ENCODE measurements around the gene VAV2.
A peak's percentile ranks its signal among the peaks of the same experiment; 100 is the strongest.

The VAV2 gene

DNA sequence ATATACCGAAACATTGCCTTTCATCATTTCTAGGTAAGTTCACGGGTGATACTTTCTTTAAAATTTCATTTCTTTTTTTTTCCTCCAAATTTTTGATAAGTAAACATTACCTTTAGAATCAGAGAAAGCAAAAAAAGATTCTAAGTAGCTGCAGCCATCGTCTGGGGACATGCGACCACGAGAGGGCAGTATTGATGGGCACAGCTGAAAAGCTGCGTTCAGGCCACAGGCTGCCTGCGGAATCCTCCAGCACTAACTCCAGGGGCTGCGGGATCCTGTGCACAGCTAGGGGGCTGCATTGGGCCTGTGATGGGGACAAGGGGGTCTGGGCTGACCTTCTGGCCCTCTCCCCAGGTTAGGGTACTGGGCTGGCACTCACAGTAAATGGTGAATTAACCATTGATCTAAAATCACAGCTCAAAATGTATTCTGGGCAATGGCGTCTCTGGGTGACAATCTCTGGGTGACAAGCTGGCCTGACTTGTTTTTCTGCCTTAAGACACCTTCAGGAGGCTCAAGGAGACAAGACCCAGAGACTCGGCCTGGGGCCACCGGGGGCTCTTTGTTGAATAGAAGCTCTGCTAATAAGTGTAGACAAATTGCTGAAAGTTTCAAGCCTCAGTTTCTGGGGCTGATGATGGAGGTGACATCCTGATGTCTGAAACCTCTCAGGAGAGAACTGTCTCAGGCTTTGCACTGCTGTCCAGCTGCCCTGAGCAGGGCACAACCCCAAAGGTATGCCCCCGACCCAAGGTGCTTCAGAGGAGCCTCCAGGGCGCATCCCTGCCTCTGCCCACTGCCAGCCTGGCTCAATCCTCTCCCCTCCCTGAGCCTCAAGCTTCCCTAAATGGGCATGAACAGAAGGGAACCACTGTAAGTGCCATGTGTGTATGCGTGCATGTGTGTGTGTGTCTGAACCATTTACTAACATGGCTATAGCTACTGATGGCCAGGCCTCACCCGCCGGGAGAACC is 209.7 kb downstream of the VAV2 start:
- in situ Hi-C loops (cut with MboI; ENCODE audit: low sequenced_read_pairs, unreplicated experiment): loop anchor here (10.0 kb wide), 1 partner anchor 212 kb away; the partner anchor contains the start of gene VAV2
- peak; percentile 84 for DNase-seq (ENCODE audit: low spot score)

DNA sequence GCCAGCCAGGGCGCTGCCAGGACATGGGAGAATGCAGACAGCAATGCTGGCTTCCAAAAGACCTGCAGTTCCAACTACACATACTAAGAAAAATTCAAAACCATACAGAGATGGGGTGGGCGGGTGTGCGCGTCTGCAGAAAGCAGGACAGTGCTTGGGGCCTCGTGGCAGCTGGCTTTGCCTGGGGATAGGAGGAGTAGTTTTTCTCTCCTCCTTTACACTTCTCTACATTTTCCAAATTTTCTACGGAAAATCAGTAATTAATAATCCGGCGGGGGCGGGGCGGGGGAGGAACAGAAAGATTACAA is 210.3 kb downstream of the VAV2 start:
- in situ Hi-C loops (cut with MboI; ENCODE audit: low sequenced_read_pairs, unreplicated experiment): loop anchor here (10.0 kb wide), 1 partner anchor 213 kb away; the partner anchor contains the start of gene VAV2
- no peak for DNase-seq (ENCODE audit: low spot score)
- TF ChIP-seq, protein P1, sequence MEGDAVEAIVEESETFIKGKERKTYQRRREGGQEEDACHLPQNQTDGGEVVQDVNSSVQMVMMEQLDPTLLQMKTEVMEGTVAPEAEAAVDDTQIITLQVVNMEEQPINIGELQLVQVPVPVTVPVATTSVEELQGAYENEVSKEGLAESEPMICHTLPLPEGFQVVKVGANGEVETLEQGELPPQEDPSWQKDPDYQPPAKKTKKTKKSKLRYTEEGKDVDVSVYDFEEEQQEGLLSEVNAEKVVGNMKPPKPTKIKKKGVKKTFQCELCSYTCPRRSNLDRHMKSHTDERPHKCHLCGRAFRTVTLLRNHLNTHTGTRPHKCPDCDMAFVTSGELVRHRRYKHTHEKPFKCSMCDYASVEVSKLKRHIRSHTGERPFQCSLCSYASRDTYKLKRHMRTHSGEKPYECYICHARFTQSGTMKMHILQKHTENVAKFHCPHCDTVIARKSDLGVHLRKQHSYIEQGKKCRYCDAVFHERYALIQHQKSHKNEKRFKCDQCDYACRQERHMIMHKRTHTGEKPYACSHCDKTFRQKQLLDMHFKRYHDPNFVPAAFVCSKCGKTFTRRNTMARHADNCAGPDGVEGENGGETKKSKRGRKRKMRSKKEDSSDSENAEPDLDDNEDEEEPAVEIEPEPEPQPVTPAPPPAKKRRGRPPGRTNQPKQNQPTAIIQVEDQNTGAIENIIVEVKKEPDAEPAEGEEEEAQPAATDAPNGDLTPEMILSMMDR (IDR thresholded peaks at IDR 0.05; ENCODE audit: borderline replicate concordance, control extremely low read depth, extremely low read depth, insufficient read depth, missing control alignments): no peak

More for the DNA sequence above, 209.7 kb downstream of the VAV2 start:
- TF ChIP-seq, protein P1 (IDR thresholded peaks at IDR 0.05; ENCODE audit: borderline replicate concordance, control extremely low read depth, extremely low read depth, insufficient read depth, missing control alignments): peak; percentile 74

GRCh38 chr9:133780962-133781827 is 210.9 kb downstream of the VAV2 start:
- DNase-seq (ENCODE audit: low spot score): no peak
- in situ Hi-C loops (cut with MboI; ENCODE audit: low sequenced_read_pairs, unreplicated experiment): loop anchor here (10.0 kb wide), 1 partner anchor 214 kb away; the partner anchor contains the start of gene VAV2
- TF ChIP-seq, protein P1 (IDR thresholded peaks at IDR 0.05; ENCODE audit: borderline replicate concordance, control extremely low read depth, extremely low read depth, insufficient read depth, missing control alignments): no peak

- in situ Hi-C loops (cut with MboI; ENCODE audit: low sequenced_read_pairs, unreplicated experiment): loop anchor here (10.0 kb wide), 1 partner anchor 214 kb away; the partner anchor contains the start of gene VAV2
- no peak for DNase-seq (ENCODE audit: low spot score)
- TF ChIP-seq, protein P1 (IDR thresholded peaks at IDR 0.05; ENCODE audit: borderline replicate concordance, control extremely low read depth, extremely low read depth, insufficient read depth, missing control alignments): no peak
These were observed 211.6 kb downstream of the VAV2 start for GRCh38 chr9:133780404-133780945.

- TF ChIP-seq, protein P1 (IDR thresholded peaks at IDR 0.05; ENCODE audit: borderline replicate concordance, control extremely low read depth, extremely low read depth, insufficient read depth, missing control alignments): no peak
- in situ Hi-C loops (cut with MboI; ENCODE audit: low sequenced_read_pairs, unreplicated experiment): loop anchor here (10.0 kb wide), 1 partner anchor 215 kb away; the partner anchor contains the start of gene VAV2
- no peak for DNase-seq (ENCODE audit: low spot score)
These were observed 212.4 kb downstream of the VAV2 start for GRCh38 chr9:133779516-133780403.

All from GM13976 (cell line).